HepG2 (cell line): Measurements from ENCODE around the gene NCAPD2. TPM values are rescaled to one million over a fixed set of nuclear protein-coding genes. Genes with fewer than 3 reads are reported as not detected.
A peak's percentile ranks its signal among the peaks of the same experiment; 100 is the strongest.

ENCODE experiments used
- CHCHD3 ChIP-seq: sonication (generic); formaldehyde crosslinking; IDR thresholded peaks from 2 replicates; pipeline ENCODE4 v1.8.0; 2022; ENCODE audit warnings: mild to moderate bottlenecking, missing genetic modification reagents, moderate library complexity
- NR2F1 ChIP-seq, 2 experiments: fragments of 450-650 bp in 1 of 2; formaldehyde crosslinking in 1 of 2; IDR thresholded peaks; 2 replicates each; pipeline versions ENCODE4 v1.5.0 to v1.6.1; 2016 to 2020; ENCODE audit warnings: mild to moderate bottlenecking in 1 of 2, missing compliant biosample characterization in 1 of 2, missing genetic modification reagents in 1 of 2, moderate library complexity in 1 of 2
- RARG ChIP-seq: sonication (generic); formaldehyde crosslinking; IDR thresholded peaks from 2 replicates; pipeline ENCODE4 v1.4.0; 2020; ENCODE audit warnings: low read depth, mild to moderate bottlenecking, missing genetic modification reagents
- REST ChIP-seq, 2 experiments: IDR thresholded peaks; 2 replicates each; pipeline ENCODE4 v1.6.1; 2011 to 2012; ENCODE audit warnings: low read length in 2 of 2, borderline replicate concordance in 1 of 2, low read depth in 1 of 2, mild to moderate bottlenecking in 1 of 2, moderate library complexity in 1 of 2
- SOX6 ChIP-seq, 2 experiments: fragments of 450-650 bp in 1 of 2; sonication (generic) in 1 of 2; formaldehyde crosslinking in 1 of 2; IDR thresholded peaks; 2 replicates each; pipeline versions ENCODE4 v1.4.0 to v1.6.1; 2017 to 2020; ENCODE audit warnings: antibody characterized with exemption in 1 of 2, mild to moderate bottlenecking in 1 of 2, missing genetic modification reagents in 1 of 2
- TRIM24 ChIP-seq: sonication (generic); formaldehyde crosslinking; IDR thresholded peaks from 2 replicates; pipeline ENCODE4 v1.8.0; 2022; ENCODE audit warnings: mild to moderate bottlenecking, missing genetic modification reagents
- ZFAT ChIP-seq: sonication (generic); formaldehyde crosslinking; conservative IDR thresholded peaks from 2 replicates; pipeline ENCODE4 v1.8.1; 2023; ENCODE audit warnings: missing genetic modification reagents, inconsistent platforms
- ZNF441 ChIP-seq: sonication (generic); formaldehyde crosslinking; IDR thresholded peaks from 2 replicates; pipeline ENCODE4 v1.7.0; 2021; ENCODE audit warnings: missing genetic modification reagents, borderline replicate concordance
- ZNF674 ChIP-seq: sonication (generic); formaldehyde crosslinking; IDR thresholded peaks from 2 replicates; pipeline ENCODE4 v1.5.0; 2020; ENCODE audit warnings: low read depth, mild to moderate bottlenecking, missing genetic modification reagents
- polyA plus RNA-seq, 8 experiments: library from polyadenylated mRNA; depleted of rRNA in 3 of 8; stranded (reverse) in 7 of 8; unstranded in 1 of 8; fragments of >200 nt; fragmentation: Illumina TruSeq in 4 of 8; extraction: Trizol in 4 of 8; gene quantifications; 2 replicates each; pipeline versions ENCODE4 v1.2.1 to v1.2.3, GENCODE V29; 2011 to 2016; ENCODE audit warnings: low read depth in 4 of 8, missing spikeins in 1 of 8, mixed read lengths in 1 of 8; ENCODE audit not compliant: insufficient read depth in 1 of 8
- total RNA-seq, 5 experiments: library from RNA; depleted of rRNA; stranded (reverse); fragments of >200 nt; fragmentation: Illumina TruSeq; extraction: Trizol; gene quantifications; 2 replicates each; pipeline ENCODE4 v1.2.3, GENCODE V29; 2016; ENCODE audit warnings: low read depth in 1 of 5
- TF ChIP-seq, protein P1 (sequence below): sonication (generic); formaldehyde crosslinking; IDR thresholded peaks from 2 replicates; pipeline ENCODE4 v1.4.0; 2020; ENCODE audit warnings: mild to moderate bottlenecking, missing genetic modification reagents, borderline replicate concordance
- TF ChIP-seq, protein P2 (sequence below): IDR thresholded peaks from 2 replicates; pipeline ENCODE4 v1.6.1; 2016; ENCODE audit warnings: missing genetic modification reagents, missing compliant biosample characterization
- TF ChIP-seq, protein P3 (sequence below): sonication (generic); formaldehyde crosslinking; IDR thresholded peaks from 2 replicates; pipeline ENCODE4 v1.9.0; 2021; ENCODE audit warnings: mild to moderate bottlenecking, missing genetic modification reagents
- TF ChIP-seq, protein P4 (sequence below): IDR thresholded peaks from 2 replicates; pipeline ENCODE4 v1.6.1; 2018; ENCODE audit warnings: missing genetic modification reagents, mild to moderate bottlenecking, missing compliant biosample characterization

Gene NCAPD2
- total and polyA plus RNA-seq, 2 of the 13 experiments (the other 11 are each of a cell fraction or from before 2014, with no cell fraction given): 51.1 to 65.6 TPM

GRCh38 chr12:6470375-6471163 lies 23.3 kb upstream of the NCAPD2 start, which contains the start of gene VAMP1 (continued):
- TF ChIP-seq REST (IDR thresholded peaks at IDR 0.05; ENCODE audit: borderline replicate concordance in 1 of 2, low read depth in 1 of 2, low read length in 2 of 2): peak in 1 of 2 experiments; percentile 57; a peak in 1 of 4 replicates
- no peak for TF ChIP-seq TRIM24 (CRISPR knock-in tag)
- TF ChIP-seq RARG (CRISPR knock-in tag): no peak
- TF ChIP-seq, protein P1, sequence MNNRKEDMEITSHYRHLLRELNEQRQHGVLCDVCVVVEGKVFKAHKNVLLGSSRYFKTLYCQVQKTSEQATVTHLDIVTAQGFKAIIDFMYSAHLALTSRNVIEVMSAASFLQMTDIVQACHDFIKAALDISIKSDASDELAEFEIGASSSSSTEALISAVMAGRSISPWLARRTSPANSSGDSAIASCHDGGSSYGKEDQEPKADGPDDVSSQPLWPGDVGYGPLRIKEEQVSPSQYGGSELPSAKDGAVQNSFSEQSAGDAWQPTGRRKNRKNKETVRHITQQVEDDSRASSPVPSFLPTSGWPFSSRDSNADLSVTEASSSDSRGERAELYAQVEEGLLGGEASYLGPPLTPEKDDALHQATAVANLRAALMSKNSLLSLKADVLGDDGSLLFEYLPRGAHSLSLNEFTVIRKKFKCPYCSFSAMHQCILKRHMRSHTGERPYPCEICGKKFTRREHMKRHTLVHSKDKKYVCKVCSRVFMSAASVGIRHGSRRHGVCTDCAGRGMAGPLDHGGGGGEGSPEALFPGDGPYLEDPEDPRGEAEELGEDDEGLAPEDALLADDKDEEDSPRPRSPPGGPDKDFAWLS (CRISPR knock-in tag): no peak
- TF ChIP-seq, protein P2, sequence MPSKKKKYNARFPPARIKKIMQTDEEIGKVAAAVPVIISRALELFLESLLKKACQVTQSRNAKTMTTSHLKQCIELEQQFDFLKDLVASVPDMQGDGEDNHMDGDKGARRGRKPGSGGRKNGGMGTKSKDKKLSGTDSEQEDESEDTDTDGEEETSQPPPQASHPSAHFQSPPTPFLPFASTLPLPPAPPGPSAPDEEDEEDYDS: peak; percentile 100
- TF ChIP-seq, protein P3, sequence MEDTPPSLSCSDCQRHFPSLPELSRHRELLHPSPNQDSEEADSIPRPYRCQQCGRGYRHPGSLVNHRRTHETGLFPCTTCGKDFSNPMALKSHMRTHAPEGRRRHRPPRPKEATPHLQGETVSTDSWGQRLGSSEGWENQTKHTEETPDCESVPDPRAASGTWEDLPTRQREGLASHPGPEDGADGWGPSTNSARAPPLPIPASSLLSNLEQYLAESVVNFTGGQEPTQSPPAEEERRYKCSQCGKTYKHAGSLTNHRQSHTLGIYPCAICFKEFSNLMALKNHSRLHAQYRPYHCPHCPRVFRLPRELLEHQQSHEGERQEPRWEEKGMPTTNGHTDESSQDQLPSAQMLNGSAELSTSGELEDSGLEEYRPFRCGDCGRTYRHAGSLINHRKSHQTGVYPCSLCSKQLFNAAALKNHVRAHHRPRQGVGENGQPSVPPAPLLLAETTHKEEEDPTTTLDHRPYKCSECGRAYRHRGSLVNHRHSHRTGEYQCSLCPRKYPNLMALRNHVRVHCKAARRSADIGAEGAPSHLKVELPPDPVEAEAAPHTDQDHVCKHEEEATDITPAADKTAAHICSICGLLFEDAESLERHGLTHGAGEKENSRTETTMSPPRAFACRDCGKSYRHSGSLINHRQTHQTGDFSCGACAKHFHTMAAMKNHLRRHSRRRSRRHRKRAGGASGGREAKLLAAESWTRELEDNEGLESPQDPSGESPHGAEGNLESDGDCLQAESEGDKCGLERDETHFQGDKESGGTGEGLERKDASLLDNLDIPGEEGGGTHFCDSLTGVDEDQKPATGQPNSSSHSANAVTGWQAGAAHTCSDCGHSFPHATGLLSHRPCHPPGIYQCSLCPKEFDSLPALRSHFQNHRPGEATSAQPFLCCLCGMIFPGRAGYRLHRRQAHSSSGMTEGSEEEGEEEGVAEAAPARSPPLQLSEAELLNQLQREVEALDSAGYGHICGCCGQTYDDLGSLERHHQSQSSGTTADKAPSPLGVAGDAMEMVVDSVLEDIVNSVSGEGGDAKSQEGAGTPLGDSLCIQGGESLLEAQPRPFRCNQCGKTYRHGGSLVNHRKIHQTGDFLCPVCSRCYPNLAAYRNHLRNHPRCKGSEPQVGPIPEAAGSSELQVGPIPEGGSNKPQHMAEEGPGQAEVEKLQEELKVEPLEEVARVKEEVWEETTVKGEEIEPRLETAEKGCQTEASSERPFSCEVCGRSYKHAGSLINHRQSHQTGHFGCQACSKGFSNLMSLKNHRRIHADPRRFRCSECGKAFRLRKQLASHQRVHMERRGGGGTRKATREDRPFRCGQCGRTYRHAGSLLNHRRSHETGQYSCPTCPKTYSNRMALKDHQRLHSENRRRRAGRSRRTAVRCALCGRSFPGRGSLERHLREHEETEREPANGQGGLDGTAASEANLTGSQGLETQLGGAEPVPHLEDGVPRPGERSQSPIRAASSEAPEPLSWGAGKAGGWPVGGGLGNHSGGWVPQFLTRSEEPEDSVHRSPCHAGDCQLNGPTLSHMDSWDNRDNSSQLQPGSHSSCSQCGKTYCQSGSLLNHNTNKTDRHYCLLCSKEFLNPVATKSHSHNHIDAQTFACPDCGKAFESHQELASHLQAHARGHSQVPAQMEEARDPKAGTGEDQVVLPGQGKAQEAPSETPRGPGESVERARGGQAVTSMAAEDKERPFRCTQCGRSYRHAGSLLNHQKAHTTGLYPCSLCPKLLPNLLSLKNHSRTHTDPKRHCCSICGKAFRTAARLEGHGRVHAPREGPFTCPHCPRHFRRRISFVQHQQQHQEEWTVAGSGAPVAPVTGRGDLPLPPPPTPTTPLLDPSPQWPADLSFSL: no peak
- TF ChIP-seq ZNF441 (CRISPR knock-in tag): peak; percentile 76; the same call in 1 of the 2 replicates
- TF ChIP-seq CHCHD3 (CRISPR knock-in tag): no peak
- TF ChIP-seq, protein P4, sequence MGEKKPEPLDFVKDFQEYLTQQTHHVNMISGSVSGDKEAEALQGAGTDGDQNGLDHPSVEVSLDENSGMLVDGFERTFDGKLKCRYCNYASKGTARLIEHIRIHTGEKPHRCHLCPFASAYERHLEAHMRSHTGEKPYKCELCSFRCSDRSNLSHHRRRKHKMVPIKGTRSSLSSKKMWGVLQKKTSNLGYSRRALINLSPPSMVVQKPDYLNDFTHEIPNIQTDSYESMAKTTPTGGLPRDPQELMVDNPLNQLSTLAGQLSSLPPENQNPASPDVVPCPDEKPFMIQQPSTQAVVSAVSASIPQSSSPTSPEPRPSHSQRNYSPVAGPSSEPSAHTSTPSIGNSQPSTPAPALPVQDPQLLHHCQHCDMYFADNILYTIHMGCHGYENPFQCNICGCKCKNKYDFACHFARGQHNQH (CRISPR knock-in tag): peak; percentile 86
- TF ChIP-seq SOX6 (IDR thresholded peaks at IDR 0.05): no peak
- TF ChIP-seq SOX6 (CRISPR knock-in tag; IDR thresholded peaks at IDR 0.05): peak; percentile 73; the same call in 1 of the 2 replicates
- no peak for TF ChIP-seq NR2F1 (CRISPR knock-in tag; IDR thresholded peaks at IDR 0.05)
- TF ChIP-seq ZFAT (CRISPR knock-in tag): no peak
- TF ChIP-seq ZNF674 (CRISPR knock-in tag): no peak
